Hepatocyte (in vitro differentiated cells): ENCODE measurements around the gene ABCC6.
"Not testable (repeated sequence)": the region's sequence is repeated elsewhere in the genome, so short reads cannot be mapped to it uniquely, and the experiment has no call there.

Source experiments
- CTCF ChIP-seq: fragments of 200-600 bp; sonication (generic); IDR thresholded peaks from 2 replicates; pipeline ENCODE4 v1.5.1; 2016; ENCODE audit warnings: antibody characterized with exemption, mild to moderate bottlenecking; ENCODE audit not compliant: poor library complexity
- EZH2 ChIP-seq: fragments of 200-600 bp; sonication (generic); IDR thresholded peaks from 2 replicates; pipeline ENCODE4 v1.6.1; 2016; ENCODE audit warnings: antibody characterized with exemption, mild to moderate bottlenecking, borderline replicate concordance
- EZH2phosphoT487 ChIP-seq: fragments of 200-600 bp; sonication (generic); IDR thresholded peaks from one replicate; pipeline ENCODE4 v1.6.1; 2018; ENCODE audit warnings: antibody characterized with exemption, mild to moderate bottlenecking, low read depth, moderate library complexity; ENCODE audit not compliant: unreplicated experiment, severe bottlenecking

- TF ChIP-seq EZH2, CTCF, EZH2phosphoT487: not testable (repeated sequence)
These were observed 16.1 kb downstream of the ABCC6 start for GRCh38 chr16:16207097-16207786.
